Spinal cord (tissue), 10 donors: Measurements from ENCODE around the gene R3HDM2. TPM values are rescaled to one million over a fixed set of nuclear protein-coding genes. Genes with fewer than 3 reads are reported as not detected.

Source experiments
- DNase-seq, 6 donors: peaks; one replicate each; pipeline versions ENCODE4 v3.0.0 to v3.0.0-alpha.2; 2013 to 2015; ENCODE audit warnings: low spot score in 6 of 6, low read depth in 4 of 6
- H3K27ac ChIP-seq: one replicate; pipeline ENCODE4 v1.5.1; 2013; ENCODE audit warnings: low read depth, low read length, control low read depth
- H3K27me3 ChIP-seq: one replicate; pipeline ENCODE4 v1.6.1; 2013; ENCODE audit warnings: low read length; ENCODE audit not compliant: control insufficient read depth, insufficient read depth
- H3K36me3 ChIP-seq: one replicate; pipeline ENCODE4 v1.6.1; 2013; ENCODE audit warnings: low read length; ENCODE audit not compliant: control insufficient read depth, insufficient read depth
- H3K4me1 ChIP-seq: one replicate; pipeline ENCODE4 v1.6.1; 2013; ENCODE audit warnings: low read length; ENCODE audit not compliant: control insufficient read depth, insufficient read depth
- H3K4me3 ChIP-seq: one replicate; pipeline ENCODE4 v1.5.1; 2013; ENCODE audit warnings: low read depth, low read length, control low read depth
- H3K9me3 ChIP-seq: one replicate; pipeline ENCODE4 v1.6.1; 2013; ENCODE audit warnings: low read length; ENCODE audit not compliant: control insufficient read depth, insufficient read depth
- WGBS: methylation state at CpG from one replicate; pipeline ENCODE4 v1.1.5; 2013; ENCODE audit warnings: missing lambda C conversion rate; ENCODE audit not compliant: insufficient coverage; 5-methylcytosine and 5-hydroxymethylcytosine counted together
- polyA plus RNA-seq, 2 donors: library from polyadenylated mRNA; unstranded; fragments of 120-200 nt; gene quantifications; one replicate each; pipeline ENCODE4 v1.2.1, GENCODE V29; 2013; ENCODE audit not compliant: insufficient read length in 2 of 2
- total RNA-seq, 2 donors: library from RNA; depleted of rRNA in 1 of 2; stranded (reverse); fragments of 120-200 nt in 1 of 2; fragments of >200 nt in 1 of 2; gene quantifications; one replicate each; pipeline versions ENCODE4 v1.2.3 to v1.2.4, GENCODE V29; 2013 to 2014
- donor health status: healthy.

R3HDM2 gene
- total and polyA plus RNA-seq, 4 donors, result 42.7 to 98.2 (median 65.1) TPM

- peak in 5 of 6 donors; percentile 90 to 99 (median 93) for DNase-seq
- Histone ChIP-seq H3K9me3 (no peaks in the 10 kb centered on the region), H3K27me3 (peaks cover 32% of the 10 kb centered on the region), H3K36me3 (peaks cover 46% of the 10 kb centered on the region), H3K27ac (peak within 1 kb of the TSS; percentile 76), H3K4me1 (peaks cover 47% of the 10 kb centered on the region), H3K4me3 (peak within 1 kb of the TSS; percentile 73)
- under 1% methylated on average over 37 of the region's 42 CpGs for WGBS
Measured at GRCh38 chr12:57229634-57230380, 201.0 kb downstream of the R3HDM2 start, which contains the start of gene SHMT2. Gene SHMT2, plus strand, starts transcription at chr12:57229711. Its CDS starts 68 bp downstream, at chr12:57229779.

- no peak for DNase-seq
- Histone ChIP-seq H3K9me3 (no peaks in the 10 kb centered on the region), H3K4me3 (peak overlapping the region; percentile 73), H3K27me3 (peaks cover 38% of the 10 kb centered on the region), H3K4me1 (peaks cover 47% of the 10 kb centered on the region), H3K27ac (no peak overlapping the region), H3K36me3 (peaks cover 40% of the 10 kb centered on the region)
- WGBS, result 0% methylated on average over 3 of the region's 9 CpGs
Measured at GRCh38 chr12:57229046-57229633, 201.7 kb downstream of the R3HDM2 start.

- Histone ChIP-seq H3K9me3 (no peaks in the 10 kb centered on the region), H3K4me1 (peaks cover 58% of the 10 kb centered on the region), H3K36me3 (peaks cover 23% of the 10 kb centered on the region), H3K27me3 (peaks cover 55% of the 10 kb centered on the region), H3K27ac (no peak overlapping the region), H3K4me3 (no peak overlapping the region)
- DNase-seq, result no peak
- 29% methylated on average over 4 of the region's 8 CpGs for WGBS
Measured at GRCh38 chr12:57227315-57228115, 203.3 kb downstream of the R3HDM2 start.

GRCh38 chr12:57226588-57227314 lies 204.1 kb downstream of the R3HDM2 start:
- Histone ChIP-seq H3K36me3 (peaks cover 16% of the 10 kb centered on the region), H3K27me3 (peaks cover 62% of the 10 kb centered on the region), H3K4me1 (peaks cover 60% of the 10 kb centered on the region), H3K27ac (no peak overlapping the region), H3K4me3 (no peak overlapping the region), H3K9me3 (no peaks in the 10 kb centered on the region)
- DNase-seq, result no peak
- WGBS, result 9% methylated on average over 17 of the region's 35 CpGs

- no peak for DNase-seq
- peaks cover 72% of the 10 kb centered on the region for H3K27me3 ChIP-seq
- WGBS, result 27% methylated on average over 18 of the region's 18 CpGs
Measured at GRCh38 chr12:57225680-57226210, 205.1 kb downstream of the R3HDM2 start.

GRCh38 chr12:57224973-57225679 lies 205.7 kb downstream of the R3HDM2 start:
- peaks cover 58% of the 10 kb centered on the region for H3K4me1 ChIP-seq
- DNase-seq, result peak in 1 of 6 donors; percentile 68
- WGBS, result 11% methylated on average over 61 of the region's 61 CpGs

More at GRCh38 chr12:57225680-57226210, 205.1 kb downstream of the R3HDM2 start:
- Histone ChIP-seq H3K4me1 (peaks cover 59% of the 10 kb centered on the region), H3K36me3 (peaks cover 8% of the 10 kb centered on the region), H3K4me3 (no peak overlapping the region), H3K9me3 (no peaks in the 10 kb centered on the region), H3K27ac (no peak overlapping the region)

GRCh38 chr12:57224278-57224972 lies 206.4 kb downstream of the R3HDM2 start:
- DNase-seq, result no peak
- WGBS, result 24% methylated on average over 23 of the region's 30 CpGs
- peaks cover 86% of the 10 kb centered on the region for H3K27me3 ChIP-seq
- H3K4me1 ChIP-seq, result peaks cover 58% of the 10 kb centered on the region
- no peaks in the 10 kb centered on the region for H3K9me3 ChIP-seq
- peaks cover 8% of the 10 kb centered on the region for H3K36me3 ChIP-seq
- no peak overlapping the region for H3K4me3 ChIP-seq
- no peak overlapping the region for H3K27ac ChIP-seq

More at GRCh38 chr12:57224973-57225679, 205.7 kb downstream of the R3HDM2 start:
- Histone ChIP-seq H3K4me3 (no peak overlapping the region), H3K27ac (no peak overlapping the region), H3K27me3 (peaks cover 79% of the 10 kb centered on the region), H3K36me3 (peaks cover 8% of the 10 kb centered on the region), H3K9me3 (no peaks in the 10 kb centered on the region)
